ENCODE measurements around the gene KIZ.

- TF ChIP-seq EP300 (IDR thresholded peaks at IDR 0.05) (no peak), CTCF (IDR thresholded peaks at IDR 0.05) (no peak), POLR2AphosphoS5 (IDR thresholded peaks at IDR 0.05) (no peak), POLR2A (IDR thresholded peaks at IDR 0.05) (no peak)
Observed at GRCh38 chr20:21111416-21111815, 14.5 kb upstream of the KIZ start.

Data from upper lobe of left lung (tissue), 4 donors.